H1 (cell line): ENCODE data around the gene ALG9. TPM values are rescaled to one million over a fixed set of nuclear protein-coding genes. Genes with fewer than 3 reads are reported as not detected.

ENCODE experiments used
- CTCF ChIA-PET: fragments of 300-600 bp; sonication (Branson Sonifier 250); formaldehyde crosslinking; loops from one replicate; lab custom pipeline; 2021; ENCODE audit not compliant: partially characterized antibody; lab: Charles Lee
- POLR2A ChIA-PET: fragments of 300-600 bp; sonication (Branson Sonifier 250); formaldehyde crosslinking; loops from one replicate; lab custom pipeline; 2021; ENCODE audit warnings: inconsistent platforms; ENCODE audit not compliant: partially characterized antibody; lab: Charles Lee
- DNase-seq, 2 experiments: peaks; one replicate each; pipeline versions ENCODE4 v3.0.0 to v3.0.0-alpha.2; 2010 to 2022; ENCODE audit warnings: low spot score in 2 of 2, low read depth in 1 of 2, mixed read lengths in 1 of 2
- FAIRE-seq: peaks from 2 replicates; lab custom pipeline; 2011; peaks lifted over from hg19 to GRCh38; lab: Jason Lieb, UNC
- H2AFZ ChIP-seq: 2 replicates; pipeline ENCODE4 v1.8.1; 2012; ENCODE audit warnings: low read length, inconsistent platforms
- H2AK5ac ChIP-seq: 2 replicates; pipeline ENCODE4 v1.6.1; 2013; ENCODE audit warnings: low read depth, low read length
- H2BK120ac ChIP-seq: replicated peaks from 2 replicates; pipeline ENCODE3; 2013; ENCODE audit warnings: low read depth, low read length, inconsistent platforms
- H2BK12ac ChIP-seq: 2 replicates; pipeline ENCODE4 v1.6.1; 2013; ENCODE audit warnings: low read depth, low read length
- H2BK15ac ChIP-seq: 2 replicates; pipeline ENCODE4 v1.6.1; 2013; ENCODE audit warnings: low read length
- H2BK20ac ChIP-seq: 2 replicates; pipeline ENCODE4 v1.6.1; 2013; ENCODE audit warnings: low read length
- H2BK5ac ChIP-seq: 2 replicates; pipeline ENCODE4 v1.6.1; 2013; ENCODE audit warnings: low read depth, low read length
- H3K14ac ChIP-seq: 2 replicates; pipeline ENCODE4 v1.6.1; 2013; ENCODE audit warnings: inconsistent platforms; ENCODE audit not compliant: insufficient read length
- H3K18ac ChIP-seq: 2 replicates; pipeline ENCODE4 v1.6.1; 2013; ENCODE audit warnings: low read length; ENCODE audit errors: extremely low read depth
- H3K23ac ChIP-seq: 2 replicates; pipeline ENCODE4 v1.6.1; 2013; ENCODE audit warnings: inconsistent platforms; ENCODE audit not compliant: insufficient read length
- H3K23me2 ChIP-seq: 2 replicates; pipeline ENCODE4 v1.6.1; 2013; ENCODE audit warnings: low read depth, low read length
- H3K27ac ChIP-seq: 2 replicates; pipeline ENCODE4 v1.6.1; 2011; ENCODE audit warnings: low read depth, low read length, inconsistent platforms
- H3K27me3 ChIP-seq, 4 experiments: replicated peaks in 1 of 4; 1 replicate in 1 of 4; 2 replicates in 3 of 4; pipeline versions ENCODE4 v1.6.1 to v1.8.1; 2011 to 2013; ENCODE audit warnings: low read length in 3 of 4, mild to moderate bottlenecking in 3 of 4, inconsistent platforms in 2 of 4, mixed read lengths in 2 of 4, moderate library complexity in 1 of 4; ENCODE audit not compliant: control insufficient read depth in 3 of 4, insufficient read depth in 3 of 4; ENCODE audit errors: extremely low read depth in 1 of 4
- H3K36me3 ChIP-seq, 4 experiments: 2 replicates each; pipeline versions ENCODE4 v1.6.1 to v1.8.1; 2011 to 2013; ENCODE audit warnings: mild to moderate bottlenecking in 4 of 4, low read length in 3 of 4, moderate library complexity in 2 of 4, control low read depth in 1 of 4, inconsistent platforms in 1 of 4; ENCODE audit not compliant: insufficient read depth in 4 of 4, control insufficient read depth in 2 of 4
- H3K4ac ChIP-seq: replicated peaks from 2 replicates; pipeline ENCODE3; 2013; ENCODE audit warnings: low read length, low read depth, mixed read lengths, inconsistent platforms; ENCODE audit not compliant: insufficient read length
- H3K4me1 ChIP-seq, 4 experiments: replicated peaks in 1 of 4; 1 replicate in 1 of 4; 2 replicates in 3 of 4; pipeline versions ENCODE4 v1.6.1 to v1.8.1; 2011 to 2013; ENCODE audit warnings: low read length in 3 of 4, inconsistent platforms in 2 of 4, mixed read lengths in 1 of 4; ENCODE audit not compliant: insufficient read depth in 4 of 4, control insufficient read depth in 3 of 4
- H3K4me2 ChIP-seq, 2 experiments: 2 replicates each; pipeline versions ENCODE4 v1.6.1 to v1.8.1; 2011 to 2013; ENCODE audit warnings: low read depth in 2 of 2, low read length in 2 of 2, control low read depth in 1 of 2, inconsistent platforms in 1 of 2, mild to moderate bottlenecking in 1 of 2; ENCODE audit not compliant: insufficient read depth in 1 of 2
- H3K4me3 ChIP-seq, 4 experiments: fragments of 200-600, 300-600 bp in 1 of 4; sonication (generic), shearing (Covaris generic), sonication (Bioruptor Twin) in 1 of 4; 2 replicates each; pipeline versions ENCODE4 v1.5.1 to v1.8.1; 2011 to 2016; ENCODE audit warnings: low read length in 4 of 4, low read depth in 3 of 4, control low read depth in 2 of 4, inconsistent platforms in 2 of 4, mild to moderate bottlenecking in 2 of 4, mixed read lengths in 1 of 4, moderate library complexity in 1 of 4; ENCODE audit not compliant: insufficient read depth in 2 of 4; ENCODE audit errors: extremely low read depth in 1 of 4
- H3K56ac ChIP-seq: replicated peaks from 2 replicates; pipeline ENCODE3; 2013; ENCODE audit warnings: low read depth, mild to moderate bottlenecking, mixed read lengths, low read length, inconsistent platforms; ENCODE audit not compliant: insufficient read length
- H3K79me1 ChIP-seq: 2 replicates; pipeline ENCODE4 v1.6.1; 2013; ENCODE audit warnings: low read depth, low read length, control low read depth
- H3K79me2 ChIP-seq, 2 experiments: 2 replicates each; pipeline versions ENCODE4 v1.6.1 to v1.8.1; 2012 to 2013; ENCODE audit warnings: low read length in 2 of 2, mild to moderate bottlenecking in 2 of 2, inconsistent platforms in 1 of 2; ENCODE audit not compliant: insufficient read depth in 2 of 2, control insufficient read depth in 1 of 2
- H3K9ac ChIP-seq, 4 experiments: replicated peaks in 1 of 4; 1 replicate in 1 of 4; 2 replicates in 3 of 4; pipeline versions ENCODE4 v1.6.1 to v1.8.1; 2011 to 2013; ENCODE audit warnings: low read depth in 3 of 4, low read length in 3 of 4, control low read depth in 2 of 4, mild to moderate bottlenecking in 2 of 4, moderate library complexity in 2 of 4, inconsistent platforms in 1 of 4; ENCODE audit errors: extremely low read depth in 1 of 4
- H3K9me3 ChIP-seq, 2 experiments: 2 replicates each; pipeline versions ENCODE4 v1.6.1 to v1.8.1; 2012 to 2013; ENCODE audit warnings: mild to moderate bottlenecking in 2 of 2, moderate library complexity in 2 of 2, control low read depth in 1 of 2, inconsistent platforms in 1 of 2, low read depth in 1 of 2, low read length in 1 of 2, mixed read lengths in 1 of 2; ENCODE audit not compliant: insufficient read depth in 2 of 2
- H4K20me1 ChIP-seq, 2 experiments: replicated peaks in 1 of 2; 2 replicates each; pipeline versions ENCODE3 to v1.8.1; 2011 to 2013; ENCODE audit warnings: inconsistent platforms in 2 of 2, low read length in 2 of 2, mild to moderate bottlenecking in 1 of 2; ENCODE audit not compliant: insufficient read depth in 2 of 2, control insufficient read depth in 1 of 2
- H4K5ac ChIP-seq: 2 replicates; pipeline ENCODE4 v1.6.1; 2013; ENCODE audit warnings: low read length, low read depth, mixed read lengths, inconsistent platforms; ENCODE audit not compliant: insufficient read length
- H4K8ac ChIP-seq: 2 replicates; pipeline ENCODE4 v1.8.0; 2013; ENCODE audit warnings: mild to moderate bottlenecking, moderate library complexity, low read length, inconsistent platforms; ENCODE audit not compliant: insufficient read depth; ENCODE audit errors: extremely low read depth
- H4K91ac ChIP-seq: replicated peaks from 2 replicates; pipeline ENCODE3; 2013; ENCODE audit warnings: low read length, mixed read lengths, inconsistent platforms; ENCODE audit not compliant: insufficient read length
- ATF3 ChIP-seq: IDR thresholded peaks from 2 replicates; pipeline ENCODE4 v1.6.1; 2011; ENCODE audit warnings: low read depth, mild to moderate bottlenecking, low read length; ENCODE audit not compliant: insufficient read depth
- CHD2 ChIP-seq: IDR thresholded peaks from 2 replicates; pipeline ENCODE4 v1.6.1; 2012; ENCODE audit warnings: low read length, improper control_type of control experiment
- JUND ChIP-seq: IDR thresholded peaks from 2 replicates; pipeline ENCODE4 v1.6.1; 2011; ENCODE audit warnings: mild to moderate bottlenecking, improper control_type of control experiment, low read length
- KDM1A ChIP-seq: fragments of 200-600, 300-600 bp; sonication (generic); IDR thresholded peaks from 2 replicates; pipeline ENCODE4 v1.7.1; 2016; ENCODE audit warnings: mild to moderate bottlenecking, low read length, borderline replicate concordance
- SAP30 ChIP-seq: fragments of 300-600 bp; sonication (generic); IDR thresholded peaks from 2 replicates; pipeline ENCODE4 v1.7.1; 2012; ENCODE audit warnings: low read length, moderate library complexity, mild to moderate bottlenecking, inconsistent platforms; ENCODE audit not compliant: insufficient read depth, insufficient replicate concordance
- SP4 ChIP-seq: IDR thresholded peaks from 2 replicates; pipeline ENCODE4 v1.6.1; 2012; ENCODE audit warnings: low read length, inconsistent platforms
- TBP ChIP-seq: IDR thresholded peaks from 2 replicates; pipeline ENCODE4 v1.6.1; 2011; ENCODE audit warnings: low read depth, low read length, improper control_type of control experiment
- WGBS, 2 experiments: shearing (Covaris generic) in 1 of 2; methylation state at CpG; one replicate each; pipeline versions ENCODE4 v1.1.6 to v1.1.7; 2013 to 2015; ENCODE audit warnings: low lambda C conversion rate in 2 of 2, mixed read lengths in 2 of 2, inconsistent platforms in 1 of 2, low coverage in 1 of 2, missing lambda C conversion rate in 1 of 2; ENCODE audit not compliant: insufficient replicate concordance in 2 of 2, insufficient coverage in 1 of 2, insufficient read length in 1 of 2; ENCODE audit errors: extremely low coverage in 1 of 2, missing lambda C conversion rate in 1 of 2; 5-methylcytosine and 5-hydroxymethylcytosine counted together
- polyA plus RNA-seq, 7 experiments: library from polyadenylated mRNA; depleted of rRNA in 3 of 7; stranded (reverse) in 5 of 7; unstranded in 2 of 7; fragments of >200 nt in 5 of 7; fragments of 200-250 nt in 2 of 7; gene quantifications; 1 replicate in 5 of 7; 2 replicates in 1 of 7; 4 replicates in 1 of 7; pipeline versions ENCODE4 v1.2.1 to v1.2.3, GENCODE V29; 2011 to 2013; ENCODE audit warnings: missing spikeins in 2 of 7, mixed read lengths in 2 of 7
- total RNA-seq: library from RNA; stranded (reverse); fragmentation: NEBNext Ultra II Directional; extraction: Animal tissue kit (Norgen Biotek cat#: 25700); gene quantifications from 2 replicates; pipeline ENCODE4 v1.2.1, GENCODE V29; 2021

The ALG9 gene
- total and polyA plus RNA-seq, 2 of the 8 experiments (the other 6 are each of a cell fraction or from before 2014, with no cell fraction given) = 23.5 to 24.5 TPM

DNA sequence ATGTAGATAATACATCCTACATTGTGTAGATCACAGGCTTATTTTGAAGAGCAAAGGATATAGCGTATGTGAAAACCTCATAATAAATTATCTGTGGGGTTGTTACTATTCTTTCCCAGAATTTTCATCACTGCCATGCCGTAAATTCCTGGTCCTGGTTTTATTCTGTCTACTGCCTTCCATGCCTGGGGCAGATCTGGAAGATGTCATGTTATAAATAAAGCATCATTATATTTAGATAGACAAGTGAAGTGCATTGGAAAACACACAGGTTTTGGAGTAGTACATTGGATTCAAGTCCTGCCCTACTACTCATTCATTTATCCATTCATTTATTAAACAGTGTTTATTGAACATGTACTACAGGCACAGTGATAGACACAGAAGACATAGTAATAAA lies 49.5 kb upstream of the ALG9 start:
- Histone ChIP-seq H3K9me3 (no peaks in the 10 kb centered on the region), H4K8ac (no peak overlapping the region), H3K4ac (no peak overlapping the region), H4K5ac (no peak overlapping the region), H3K79me1 (no peaks in the 10 kb centered on the region), H4K91ac (no peak overlapping the region), H2AFZ (no peak overlapping the region), H3K9ac (no peak overlapping the region), H4K20me1 (no peaks in the 10 kb centered on the region), H2BK20ac (no peak overlapping the region), H3K36me3 (no peaks in the 10 kb centered on the region), H3K56ac (no peak overlapping the region), H3K27me3 (no peaks in the 10 kb centered on the region; a peak in 1 of 7 replicates), H3K18ac (no peak overlapping the region), H2BK5ac (no peak overlapping the region), H3K14ac (no peak overlapping the region), H2AK5ac (no peak overlapping the region), H3K27ac (no peak overlapping the region), H2BK12ac (no peak overlapping the region), H3K23ac (no peak overlapping the region), H2BK120ac (no peak overlapping the region), H3K23me2 (no peaks in the 10 kb centered on the region), H3K4me3 (no peak overlapping the region), H2BK15ac (no peak overlapping the region), H3K79me2 (no peaks in the 10 kb centered on the region), H3K4me2 (no peak overlapping the region), H3K4me1 (peaks cover 0 to 9% (median 3%) of the 10 kb centered on the region in 4 experiments; a peak in 5 of 7 replicates)
- DNase-seq (no peak), FAIRE-seq (no peak)
- ChIA-PET POLR2A (interaction anchor here (0.9 kb wide), 1 partner anchor 9 kb away, joined by 3 read pairs; no protein-coding TSS in a partner anchor), CTCF (interaction anchor here (0.6 to 1.1 kb wide), 2 partner anchors 19 to 39 kb away, joined by 3 read pairs; no protein-coding TSS in a partner anchor)
- WGBS, 2 experiments = 93% methylated on average over 2 of the region's 2 CpGs; no CpG with 5 or more reads in 1 of the 2 experiments
- TF ChIP-seq SP4 (no peak), TBP (no peak), KDM1A (no peak), SAP30 (no peak), CHD2 (no peak), JUND (no peak), ATF3 (no peak)
